ENCODE results near the gene APOBR. TPM values are rescaled to one million over a fixed set of nuclear protein-coding genes. Genes with fewer than 3 reads are reported as not detected.

The APOBR gene
- total RNA-seq, 4 donors from 2014 or later, result 0.07 to 0.49 (median 0.28) TPM

- no peak overlapping the region for H3K27ac ChIP-seq
- H3K4me3 ChIP-seq, result no peak overlapping the region
- no peaks in the 10 kb centered on the region for H3K4me1 ChIP-seq
- no peaks in the 10 kb centered on the region for H3K36me3 ChIP-seq
- H3K27me3 ChIP-seq, result no peaks in the 10 kb centered on the region
- DNase-seq, result no peak
- intact Hi-C loops (cut with DNase I; ENCODE audit: low total_unique reads), result no loop called here
- no peaks in the 10 kb centered on the region for H3K9me3 ChIP-seq
- no peak for TF ChIP-seq POLR2A (IDR thresholded peaks at IDR 0.05)
These were observed 11.2 kb downstream of the APOBR start for GRCh38 chr16:28505489-28506137.

- Histone ChIP-seq H3K4me1 (no peaks in the 10 kb centered on the region), H3K27me3 (no peaks in the 10 kb centered on the region), H3K4me3 (no peak overlapping the region), H3K36me3 (no peaks in the 10 kb centered on the region), H3K9me3 (no peaks in the 10 kb centered on the region), H3K27ac (no peak overlapping the region)
- intact Hi-C loops (cut with DNase I; ENCODE audit: low total_unique reads), result no loop called here
- TF ChIP-seq CTCF (IDR thresholded peaks at IDR 0.05), result no peak
- TF ChIP-seq POLR2A (IDR thresholded peaks at IDR 0.05), result no peak
- DNase-seq, result no peak
These were observed 16.6 kb downstream of the APOBR start for GRCh38 chr16:28511031-28511430.

GRCh38 chr16:28511801-28512789 is 17.7 kb downstream of the APOBR start:
- no peak for DNase-seq
- intact Hi-C loops (cut with DNase I; ENCODE audit: low total_unique reads), result no loop called here
- H3K36me3 ChIP-seq, result no peaks in the 10 kb centered on the region
- H3K27ac ChIP-seq, result no peak overlapping the region
- TF ChIP-seq POLR2A (IDR thresholded peaks at IDR 0.05) (no peak), CTCF (IDR thresholded peaks at IDR 0.05) (no peak)
- H3K4me1 ChIP-seq, result no peaks in the 10 kb centered on the region
- H3K4me3 ChIP-seq, result no peak overlapping the region
- H3K9me3 ChIP-seq, result no peaks in the 10 kb centered on the region
- no peaks in the 10 kb centered on the region for H3K27me3 ChIP-seq

GRCh38 chr16:28513484-28514181 is 19.2 kb downstream of the APOBR start:
- no peaks in the 10 kb centered on the region for H3K27me3 ChIP-seq
- H3K27ac ChIP-seq, result no peak overlapping the region
- no peak overlapping the region for H3K4me3 ChIP-seq
- intact Hi-C loops (cut with DNase I; ENCODE audit: low total_unique reads), result no loop called here
- TF ChIP-seq POLR2A (IDR thresholded peaks at IDR 0.05) (no peak), CTCF (IDR thresholded peaks at IDR 0.05) (no peak)
- DNase-seq, result no peak
- no peaks in the 10 kb centered on the region for H3K4me1 ChIP-seq
- no peaks in the 10 kb centered on the region for H3K36me3 ChIP-seq
- H3K9me3 ChIP-seq, result no peaks in the 10 kb centered on the region

GRCh38 chr16:28514246-28514645 is 19.8 kb downstream of the APOBR start:
- H3K27ac ChIP-seq, result no peak overlapping the region
- no peak for DNase-seq
- no peaks in the 10 kb centered on the region for H3K27me3 ChIP-seq
- no peaks in the 10 kb centered on the region for H3K36me3 ChIP-seq
- H3K9me3 ChIP-seq, result no peaks in the 10 kb centered on the region
- TF ChIP-seq POLR2A (IDR thresholded peaks at IDR 0.05) (no peak), CTCF (IDR thresholded peaks at IDR 0.05) (no peak)
- H3K4me3 ChIP-seq, result no peak overlapping the region
- intact Hi-C loops (cut with DNase I; ENCODE audit: low total_unique reads), result no loop called here
- no peaks in the 10 kb centered on the region for H3K4me1 ChIP-seq
